ENCODE measurements around the gene RAD51B.
"Not testable (repeated sequence)": the region's sequence is repeated elsewhere in the genome, so short reads cannot be mapped to it uniquely, and the experiment has no call there.

RAD51B gene

DNA sequence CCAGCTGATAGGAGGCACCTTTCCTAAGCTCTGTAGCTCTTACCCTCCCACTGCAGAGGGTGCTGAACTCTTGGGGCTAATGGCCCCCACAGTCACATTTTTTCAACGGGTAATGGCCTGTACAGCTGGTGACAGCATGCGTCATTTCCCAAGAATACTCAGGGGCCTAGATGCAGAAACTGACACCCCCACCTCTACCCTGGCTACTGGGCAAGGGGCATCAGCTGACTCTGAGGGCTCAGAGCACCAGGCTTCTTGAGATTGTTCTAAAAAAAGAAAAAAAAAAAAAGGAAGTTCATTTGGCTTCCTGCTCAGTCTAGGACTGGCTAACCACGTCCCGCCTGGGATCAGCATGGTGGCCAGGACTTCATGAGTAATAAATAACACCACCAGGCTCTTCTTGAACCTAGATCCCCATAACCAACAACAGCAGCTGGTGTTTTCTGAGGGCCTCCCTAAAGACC lies 938.1 kb downstream of the RAD51B start:
- DNase-seq, result no peak

GRCh38 chr14:68758301-68758700 lies 938.7 kb downstream of the RAD51B start:
- DNase-seq, result no peak

GRCh38 chr14:68759017-68759560 lies 939.5 kb downstream of the RAD51B start:
- no peak for DNase-seq

DNA sequence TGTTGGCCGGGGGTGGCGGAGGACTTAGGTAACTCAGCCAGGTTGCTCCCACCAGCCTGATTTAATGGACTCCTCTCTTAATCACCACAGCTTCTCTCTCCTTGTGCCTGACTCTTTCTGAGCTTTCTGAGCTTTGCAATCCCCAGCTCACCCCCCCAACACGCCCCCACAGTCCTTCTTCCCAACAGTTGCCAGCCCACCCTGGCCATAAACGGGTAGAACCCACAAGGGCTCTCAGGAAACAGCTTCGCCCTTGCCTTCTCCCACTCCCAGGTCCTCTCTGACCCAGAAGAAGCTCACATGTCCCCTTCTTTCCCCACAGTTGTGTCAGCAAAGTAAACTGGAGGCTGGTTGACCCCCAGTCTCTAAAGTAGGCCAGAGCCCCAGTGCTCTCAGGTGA lies 940.4 kb downstream of the RAD51B start:
- DNase-seq, result no peak

GRCh38 chr14:68760761-68761160 lies 941.2 kb downstream of the RAD51B start:
- no peak for DNase-seq

DNA sequence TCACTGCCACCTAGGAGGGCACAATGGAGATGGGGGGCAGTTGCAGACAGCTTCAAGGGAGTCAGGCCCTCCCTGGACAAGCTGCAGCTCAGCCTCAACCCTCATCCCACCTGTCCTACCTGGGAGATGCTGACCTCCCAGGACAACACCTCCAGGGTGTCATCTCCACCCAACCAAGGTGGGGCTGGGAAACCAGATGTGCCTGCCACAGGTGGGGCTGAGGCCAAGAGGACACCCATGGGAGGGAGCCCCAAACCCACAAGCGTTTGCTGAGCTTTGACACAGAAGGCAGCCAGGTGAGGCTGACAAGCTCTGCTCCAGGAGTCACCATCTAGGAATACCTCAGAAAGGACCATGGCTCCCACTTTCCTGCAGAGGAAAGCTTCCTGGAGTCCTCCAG lies 941.8 kb downstream of the RAD51B start:
- no peak for DNase-seq

DNA sequence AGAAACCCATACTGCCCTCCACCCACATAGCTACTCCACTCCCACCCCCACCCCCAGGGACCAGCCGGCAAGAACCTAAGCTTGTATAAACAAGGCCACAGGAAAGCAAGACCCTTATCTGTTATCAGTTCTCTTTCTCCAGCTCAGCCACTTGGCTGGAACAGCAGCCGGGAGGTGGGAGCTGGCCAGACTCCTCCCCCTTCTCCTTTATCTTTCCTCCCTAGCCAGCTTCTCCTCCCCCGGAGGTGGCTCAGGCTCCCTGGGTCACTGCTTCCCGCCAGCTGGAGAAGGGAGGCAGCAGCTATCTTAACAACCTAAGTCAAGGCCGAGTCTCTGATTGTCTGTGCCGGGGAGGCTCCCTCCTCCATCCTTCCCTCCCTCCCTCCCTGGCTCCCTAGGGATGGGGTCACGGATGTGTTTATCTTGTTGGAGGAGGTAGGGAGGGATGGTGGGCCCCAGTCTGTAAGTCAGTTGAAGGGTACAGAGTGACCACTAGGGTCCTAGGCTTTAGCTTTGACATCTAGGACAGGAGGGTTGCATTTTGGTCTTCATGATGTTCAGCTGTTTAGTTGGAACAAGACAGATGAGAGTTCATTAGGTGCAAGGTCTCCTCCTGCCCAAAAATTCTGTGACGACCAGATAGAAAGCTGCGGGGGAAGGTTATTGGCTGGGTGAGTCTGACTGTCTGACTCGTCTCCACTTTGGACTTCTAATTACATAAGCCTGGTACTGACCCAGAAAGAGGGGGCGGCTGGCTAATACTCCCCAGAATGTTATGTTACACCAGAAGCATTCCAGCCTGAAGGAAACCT lies 943.6 kb downstream of the RAD51B start:
- no peak for DNase-seq

DNA sequence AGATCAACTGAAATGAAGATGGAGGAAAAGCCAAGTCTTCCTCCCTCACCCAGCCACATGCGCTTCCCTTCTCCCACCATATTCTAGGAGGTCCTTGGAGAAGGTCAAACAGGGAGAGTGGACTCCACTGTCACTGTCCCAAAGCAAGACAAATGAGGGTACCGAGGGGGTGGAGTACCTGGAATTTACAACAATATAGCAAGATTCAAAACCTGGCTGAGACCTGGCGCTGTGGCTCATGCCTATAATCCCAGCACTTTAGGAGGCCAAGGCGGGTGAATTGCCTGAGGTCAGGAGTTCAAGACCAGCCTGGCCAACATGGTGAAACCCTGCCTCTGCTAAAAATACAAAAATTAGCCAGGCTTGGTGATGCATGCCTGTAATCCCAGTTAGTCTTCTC lies 944.3 kb downstream of the RAD51B start:
- DNase-seq, result not testable (repeated sequence)

- DNase-seq, result no peak
These were observed 947.0 kb downstream of the RAD51B start for GRCh38 chr14:68766299-68767247.

DNA sequence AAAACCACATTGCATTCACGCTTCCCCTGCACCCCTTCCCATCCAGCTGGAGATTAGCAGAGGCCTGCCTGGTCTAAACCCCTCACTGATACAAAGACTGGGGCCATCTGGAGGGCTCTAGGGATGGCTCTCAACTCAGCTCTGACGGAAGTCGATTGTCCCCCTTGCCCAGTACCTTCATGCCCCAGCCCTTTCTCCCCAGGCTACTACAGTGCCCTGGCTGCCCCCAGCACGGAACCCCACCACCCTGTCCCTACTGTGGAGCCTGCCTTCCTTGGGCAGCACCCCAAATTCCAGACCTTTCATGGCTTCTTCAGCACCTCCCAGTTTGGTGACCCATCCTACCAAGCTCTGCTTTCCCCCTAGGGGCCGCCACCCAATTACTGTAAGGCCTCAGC lies 947.7 kb downstream of the RAD51B start:
- no peak for DNase-seq

GRCh38 chr14:68768316-68768715 lies 948.7 kb downstream of the RAD51B start:
- no peak for DNase-seq

DNA sequence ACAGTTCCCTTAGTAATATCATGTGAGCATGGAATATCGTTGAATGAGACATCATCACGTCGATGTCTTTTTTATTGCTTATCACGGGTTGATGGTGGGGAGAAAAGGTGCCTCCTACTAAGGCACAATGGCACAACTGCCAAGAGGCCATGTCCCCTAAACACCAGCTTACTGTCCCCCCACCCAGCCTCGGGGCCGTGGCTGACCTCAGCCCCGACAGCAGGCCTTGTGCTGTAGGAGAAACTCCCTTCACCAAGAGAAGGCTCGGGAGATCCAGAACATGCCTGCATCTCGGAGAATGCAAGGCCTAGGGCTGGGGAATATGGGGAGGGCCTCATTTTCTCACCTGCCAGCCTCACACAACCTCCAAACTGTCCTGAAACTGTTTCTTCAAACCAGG lies 950.5 kb downstream of the RAD51B start:
- DNase-seq, result no peak

DNA sequence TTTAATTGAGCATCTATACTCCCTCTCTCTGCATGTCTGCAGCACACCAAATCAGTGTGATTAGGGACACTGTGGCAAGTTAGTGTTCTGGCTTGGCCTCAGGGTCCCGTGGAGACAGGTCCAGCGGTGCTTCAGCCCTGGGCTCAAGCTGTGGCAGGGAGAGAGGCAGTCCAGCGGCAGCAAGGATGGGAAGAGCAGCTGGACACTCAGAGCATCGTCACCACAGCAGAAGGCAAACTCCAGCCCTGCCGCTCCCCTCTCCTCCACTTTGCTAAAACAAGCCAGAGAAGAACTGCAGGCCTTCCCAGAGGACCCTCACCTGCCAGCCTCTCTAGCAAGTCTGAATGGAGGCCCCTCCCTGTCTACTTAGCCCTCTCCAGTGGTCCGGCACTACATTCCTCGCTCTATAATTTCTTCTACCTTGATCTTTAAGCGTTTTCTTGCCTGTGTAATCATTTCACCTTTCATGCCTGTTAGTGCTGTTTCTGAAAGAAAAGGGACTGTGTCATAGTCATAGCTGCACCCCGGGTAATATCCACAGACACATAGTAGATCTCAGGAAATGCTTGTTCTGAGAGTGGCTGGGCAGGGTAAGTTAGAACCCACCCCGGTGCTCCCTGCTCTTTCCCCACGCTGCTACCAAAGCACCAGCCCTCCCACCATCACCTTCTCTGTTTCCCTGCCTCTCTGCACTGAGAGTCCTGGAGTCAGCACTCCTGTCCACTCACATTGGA lies 951.1 kb downstream of the RAD51B start:
- DNase-seq, result no peak

DNA sequence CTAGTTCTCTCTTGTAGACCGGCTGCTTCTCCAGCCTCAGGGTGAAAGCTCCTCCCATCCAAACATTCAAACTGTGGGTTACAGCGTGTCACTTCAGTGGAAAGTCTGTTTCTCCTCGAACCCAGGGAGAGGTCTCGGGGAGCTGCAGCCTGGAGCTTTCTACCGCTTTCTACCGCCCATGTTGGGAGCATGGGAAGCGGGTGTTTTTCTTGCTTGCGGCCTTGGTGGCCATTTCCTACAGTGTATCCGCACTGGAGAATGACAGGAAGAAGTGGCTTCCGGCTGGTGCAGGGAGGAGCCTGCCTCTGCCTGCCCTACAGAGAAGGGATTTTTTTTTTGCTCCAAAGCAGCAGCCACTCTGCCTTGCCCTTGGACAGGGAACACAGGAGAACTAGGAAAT lies 952.1 kb downstream of the RAD51B start:
- DNase-seq, result no peak

- DNase-seq, result no peak
These were observed 953.3 kb downstream of the RAD51B start for GRCh38 chr14:68772761-68773381.

GRCh38 chr14:68774771-68775613 lies 955.4 kb downstream of the RAD51B start:
- DNase-seq, result no peak

DNA sequence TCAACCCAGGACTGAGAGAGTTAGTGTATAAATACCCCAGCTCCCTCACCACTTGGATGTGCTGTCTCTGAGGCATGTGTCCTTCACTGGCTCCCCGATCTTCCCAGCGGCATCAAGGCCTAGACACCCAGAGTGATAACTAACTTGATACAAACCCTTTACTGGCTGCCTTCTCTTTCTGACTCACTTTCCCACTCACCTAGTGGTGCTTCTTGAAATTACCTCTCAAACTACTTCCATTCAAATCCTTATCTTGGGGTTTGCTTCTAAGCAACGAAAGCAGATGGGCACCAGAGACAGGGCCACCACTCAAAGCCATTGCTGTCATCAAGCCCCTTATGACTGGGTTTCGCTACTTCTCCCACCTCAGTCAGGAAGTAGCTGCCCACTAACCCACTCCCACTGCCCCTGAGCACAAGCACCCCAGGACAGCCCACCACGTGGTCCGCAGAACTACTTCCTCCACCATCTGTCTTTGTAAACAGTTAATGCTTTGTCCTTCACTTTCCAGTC lies 956.1 kb downstream of the RAD51B start:
- DNase-seq, result no peak

GRCh38 chr14:68777644-68778043 lies 958.1 kb downstream of the RAD51B start:
- DNase-seq, result no peak

Measured in NCI-H526 treated with DMSO at 0.1 percent for 48 hours (cell line).